ENCODE results near the gene EVA1C.
"Not testable (repeated sequence)": the region's sequence is repeated elsewhere in the genome, so short reads cannot be mapped to it uniquely, and the experiment has no call there.

EVA1C gene

GRCh38 chr21:32426066-32426465, 13.6 kb downstream of the EVA1C start:
- DNase-seq = no peak

- no peak for DNase-seq
Observed at GRCh38 chr21:32426592-32427051, 14.1 kb downstream of the EVA1C start.

GRCh38 chr21:32427958-32428623, 15.6 kb downstream of the EVA1C start:
- no peak for DNase-seq

DNA sequence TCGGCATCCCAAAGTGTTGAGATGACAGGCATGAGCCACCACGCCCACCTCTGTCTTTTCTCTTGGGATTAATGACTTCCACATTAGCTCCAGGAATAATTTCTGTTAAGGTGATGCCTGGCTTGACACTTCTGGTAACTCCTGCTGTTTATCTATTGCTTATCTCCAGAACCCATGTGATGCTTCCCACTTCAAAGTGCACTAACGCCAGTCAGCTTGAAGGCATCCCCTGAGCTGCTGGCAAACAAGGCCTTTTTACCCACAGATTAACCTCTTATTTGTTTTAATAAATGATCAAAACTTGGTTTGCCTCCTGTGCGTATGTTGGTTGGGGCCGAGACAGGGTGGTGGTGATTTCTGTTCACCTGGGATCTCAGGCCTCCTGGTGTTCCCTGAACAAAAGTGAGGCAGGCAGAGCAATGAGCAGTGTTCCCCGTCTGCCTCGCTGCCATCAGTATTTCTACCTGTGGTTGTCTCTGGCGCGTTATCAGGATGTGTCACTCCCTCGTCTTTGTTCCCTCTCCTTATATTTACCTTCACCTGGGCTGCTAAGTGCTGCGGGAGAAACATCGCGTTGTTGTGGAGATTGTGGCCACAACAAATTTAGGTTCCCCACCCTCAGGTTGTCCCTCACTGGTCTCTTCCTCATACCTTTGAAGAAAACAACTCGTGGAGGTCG, 20.6 kb downstream of the EVA1C start:
- DNase-seq = not testable (repeated sequence)

DNA sequence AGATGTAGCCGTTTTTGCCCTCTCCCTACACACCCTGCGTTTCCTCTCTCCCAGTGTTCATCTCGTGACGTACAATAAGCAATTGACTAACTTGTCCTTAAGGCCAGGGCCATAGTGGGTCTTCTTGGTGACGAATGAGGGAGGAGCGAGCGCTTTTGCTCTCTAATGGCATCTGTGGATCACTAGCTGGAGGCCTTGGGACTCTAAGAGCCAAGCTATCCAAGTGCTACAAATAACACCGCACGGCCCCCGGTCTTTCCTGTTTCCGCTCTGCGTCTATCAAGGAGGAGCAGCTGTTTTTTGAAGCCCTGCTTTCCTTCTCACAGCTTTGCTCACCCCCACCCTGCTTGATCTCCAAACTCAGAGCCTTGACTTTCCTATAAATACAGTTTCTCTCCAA, 25.2 kb downstream of the EVA1C start:
- no peak for DNase-seq

DNA sequence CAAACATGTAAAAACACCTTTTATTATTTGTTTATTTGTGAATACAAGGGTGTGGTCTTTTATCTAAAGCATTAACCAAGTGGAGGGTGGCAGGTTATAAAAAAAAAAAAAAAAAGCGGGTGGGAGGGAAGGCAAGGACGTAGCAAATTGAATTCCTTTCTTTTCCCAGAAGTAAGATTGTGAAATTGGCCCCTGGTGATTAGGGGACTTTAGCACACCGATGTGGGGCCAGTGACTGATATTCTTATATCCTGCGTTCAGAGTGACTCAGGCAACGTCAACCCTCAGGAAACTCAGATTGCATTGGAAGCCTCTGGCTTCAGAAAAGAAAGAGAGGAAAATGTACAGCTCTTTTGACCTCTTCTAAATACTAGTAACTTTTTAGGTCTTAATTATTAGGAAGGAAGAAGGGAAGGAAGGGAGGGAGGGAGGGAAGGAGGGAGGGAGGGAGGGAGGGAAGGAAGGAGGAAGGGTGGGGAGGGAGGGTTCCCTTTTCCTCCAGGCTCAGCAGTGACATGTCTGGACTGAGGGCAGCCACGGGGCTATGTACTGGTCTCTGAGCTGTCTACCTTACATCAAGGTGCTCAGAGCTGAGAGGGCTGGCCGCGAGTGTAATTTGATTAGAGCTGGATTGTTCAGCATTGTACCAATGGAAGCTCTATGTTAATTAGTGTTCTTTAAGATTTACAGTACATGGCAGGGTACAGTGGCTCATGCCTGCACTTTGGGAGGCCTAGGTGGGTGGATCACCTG, 30.2 kb downstream of the EVA1C start:
- DNase-seq = no peak

DNA sequence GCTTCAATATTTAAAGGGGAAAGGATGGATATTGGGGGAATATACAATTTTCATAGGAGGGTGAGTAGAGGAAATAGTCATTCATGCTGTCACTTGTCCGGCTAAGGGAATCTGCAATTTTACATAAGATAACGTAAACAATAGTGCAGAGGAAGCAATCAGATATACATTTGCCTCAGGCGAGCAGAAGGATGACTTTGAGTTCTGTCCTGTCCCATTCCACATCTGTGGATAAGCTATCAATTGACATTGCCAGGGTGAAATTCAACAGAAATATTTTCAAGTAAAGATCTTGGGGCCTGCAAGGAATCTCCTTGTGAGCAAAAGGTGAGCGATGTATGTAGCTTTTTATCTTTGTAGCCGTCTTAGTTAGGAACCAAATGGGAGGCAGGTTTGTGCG, 32.6 kb downstream of the EVA1C start:
- DNase-seq = no peak

GRCh38 chr21:32446440-32446839, 33.9 kb downstream of the EVA1C start:
- DNase-seq = not testable (repeated sequence)

DNA sequence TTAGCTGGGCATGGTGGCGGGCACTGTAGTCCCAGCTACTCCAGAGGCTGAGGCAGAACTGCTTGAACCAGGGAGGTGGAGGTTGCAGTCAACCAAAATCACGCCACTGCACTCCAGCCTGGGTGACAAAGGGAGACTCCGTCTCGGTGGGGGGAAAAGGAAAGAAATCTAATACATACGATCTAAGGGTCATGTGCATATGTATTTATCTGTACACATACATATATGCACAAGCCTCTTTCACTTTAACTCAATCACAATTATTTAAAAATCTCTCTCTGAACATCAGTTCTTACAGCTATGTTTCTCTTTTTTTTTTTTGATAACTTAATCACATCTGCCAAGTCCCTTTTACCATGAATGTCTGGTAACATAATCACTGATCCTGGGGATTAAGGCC, 34.7 kb downstream of the EVA1C start:
- DNase-seq = no peak

DNA sequence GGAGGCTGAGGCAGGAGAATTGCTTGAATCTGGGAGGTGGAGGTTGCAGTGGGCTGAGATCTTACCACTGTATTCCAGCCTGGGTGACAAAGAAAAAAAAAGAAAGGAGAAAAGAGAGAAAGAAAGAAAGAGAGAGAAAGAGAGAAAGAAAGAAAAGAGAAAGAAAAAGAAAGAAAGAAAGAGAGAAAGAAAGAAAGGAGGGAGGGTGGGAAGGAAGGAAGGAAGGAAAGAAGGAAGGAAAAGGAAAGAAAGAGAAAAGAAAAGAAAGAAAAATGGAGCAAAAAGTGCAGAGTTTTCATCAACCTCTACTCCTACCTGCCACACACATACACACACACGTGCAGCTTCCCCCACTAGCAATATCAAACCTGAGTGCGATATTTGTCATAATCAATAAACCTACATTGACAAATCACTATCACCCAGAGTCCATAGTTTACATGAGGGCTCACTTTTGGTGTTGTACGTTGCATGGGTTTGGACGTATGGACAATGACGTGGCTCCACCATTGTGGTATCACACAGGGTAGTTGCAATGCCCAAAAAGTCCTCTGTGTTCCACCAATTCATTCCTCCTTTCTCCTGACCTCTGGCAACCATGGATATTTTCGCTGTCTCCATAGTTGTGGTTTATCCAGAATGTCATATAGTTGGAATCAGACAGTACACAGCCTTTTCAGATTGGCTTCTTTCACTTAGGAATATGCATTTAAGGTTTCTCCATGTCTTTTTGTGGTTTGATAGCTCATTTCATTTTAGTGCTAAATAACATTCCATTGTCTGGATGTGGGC, 36.5 kb downstream of the EVA1C start:
- no peak for DNase-seq

GRCh38 chr21:32450881-32451701, 38.6 kb downstream of the EVA1C start:
- DNase-seq = not testable (repeated sequence)

DNA sequence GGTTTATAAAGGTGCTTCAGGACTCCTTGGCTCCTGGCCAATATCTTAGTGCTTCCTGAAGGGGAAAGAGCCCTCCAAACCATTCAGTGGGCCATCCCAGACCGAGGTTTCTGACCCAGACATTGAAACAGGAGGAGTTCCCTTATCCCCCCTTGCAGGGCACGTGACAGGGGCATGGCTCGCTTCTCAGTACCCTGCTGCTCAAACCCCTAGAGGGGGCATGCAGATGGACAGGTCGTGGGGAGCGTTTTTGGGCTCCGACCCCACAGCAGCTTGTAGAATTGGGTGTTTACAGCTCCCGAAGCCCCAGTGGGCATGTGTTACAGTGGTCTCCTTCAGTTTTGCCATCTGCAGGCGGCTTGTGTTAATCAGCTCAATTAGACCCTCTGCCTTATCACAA, 39.7 kb downstream of the EVA1C start:
- DNase-seq = not testable (repeated sequence)

- DNase-seq = no peak
Observed at GRCh38 chr21:32452641-32453040, 40.1 kb downstream of the EVA1C start.

- no peak for DNase-seq
Observed at GRCh38 chr21:32455548-32455947, 43.0 kb downstream of the EVA1C start.

- no peak for DNase-seq
Observed at GRCh38 chr21:32456497-32456918, 44.0 kb downstream of the EVA1C start.

GRCh38 chr21:32457360-32457840, 44.9 kb downstream of the EVA1C start:
- DNase-seq = no peak

DNA sequence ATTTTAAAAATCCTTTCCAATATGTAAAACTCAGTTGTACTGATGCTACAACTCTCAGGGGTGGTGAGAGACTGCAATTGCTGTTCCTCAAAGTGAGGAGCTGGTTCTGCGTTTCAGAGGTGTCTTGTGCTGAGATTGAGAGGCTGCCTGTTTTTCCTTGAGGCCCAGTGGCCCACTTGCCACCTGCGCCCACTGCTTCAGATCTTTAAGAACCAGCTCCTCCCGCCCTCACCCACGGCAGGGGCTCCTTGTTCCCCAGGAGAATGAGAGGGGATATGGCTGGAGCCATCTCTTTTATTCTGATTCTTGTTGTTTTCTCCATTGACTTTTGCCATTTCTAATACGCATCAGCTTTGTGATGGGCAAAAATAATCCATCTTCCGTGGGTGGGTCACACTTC, 45.5 kb downstream of the EVA1C start:
- DNase-seq = no peak

DNA sequence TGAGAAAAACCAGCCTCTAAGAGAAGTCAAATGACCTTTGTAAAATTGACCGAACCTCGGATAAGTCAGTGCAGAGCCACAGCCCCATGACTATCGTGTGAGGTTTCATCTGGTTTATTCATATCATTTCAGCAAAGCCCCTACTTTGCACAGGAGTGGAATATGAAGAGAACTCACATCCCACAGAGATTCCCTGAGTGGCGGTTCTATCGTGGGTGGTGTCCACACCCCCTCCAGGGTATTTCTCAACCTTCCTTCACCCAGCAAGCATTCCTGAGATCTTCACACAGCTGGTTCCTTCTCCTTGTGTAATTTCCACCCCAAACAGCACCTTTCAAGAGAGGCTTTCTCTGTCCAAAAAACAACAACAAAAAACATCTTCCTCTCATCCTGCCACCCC, 47.5 kb downstream of the EVA1C start:
- no peak for DNase-seq

DNA sequence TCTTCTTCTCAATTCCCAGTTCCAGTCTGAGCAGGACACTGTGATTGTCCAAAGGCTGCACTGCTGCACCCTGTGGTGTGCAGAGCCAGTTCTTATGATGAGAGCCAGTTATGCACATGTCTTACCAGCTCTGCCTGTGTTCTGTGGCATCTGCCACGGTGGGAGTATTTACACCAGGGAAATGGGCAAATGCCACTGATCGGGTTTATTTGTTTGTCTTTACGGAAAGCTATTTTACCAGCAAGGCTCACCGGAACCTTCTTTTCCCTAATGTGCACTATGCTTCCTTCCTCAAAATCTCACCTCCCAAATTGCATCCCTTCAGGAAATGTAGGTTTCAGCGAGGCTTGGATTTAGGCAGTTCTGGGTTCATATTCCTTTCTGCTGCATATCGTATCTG, 49.0 kb downstream of the EVA1C start:
- DNase-seq = no peak

GRCh38 chr21:32462564-32462963, 50.1 kb downstream of the EVA1C start:
- not testable (repeated sequence) for DNase-seq

DNA sequence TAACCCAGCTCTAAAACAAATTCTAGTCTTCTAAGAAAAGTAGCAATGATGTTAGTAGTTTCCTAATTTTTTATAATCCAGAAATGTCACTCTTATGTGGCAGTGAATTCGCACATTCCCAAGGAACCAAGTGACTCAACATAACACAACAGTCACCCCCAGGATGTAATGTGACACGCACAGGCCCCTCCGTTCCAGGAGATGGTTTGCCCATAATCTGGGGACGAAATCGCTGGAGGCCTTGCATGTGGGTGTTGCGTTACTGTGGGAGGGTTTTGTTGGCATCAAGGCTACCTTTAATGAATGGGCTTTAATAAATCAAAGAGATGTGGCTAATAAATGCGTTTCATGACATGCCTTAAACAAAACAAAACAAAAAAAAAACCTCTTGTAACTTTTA, 50.9 kb downstream of the EVA1C start:
- DNase-seq = no peak

DNA sequence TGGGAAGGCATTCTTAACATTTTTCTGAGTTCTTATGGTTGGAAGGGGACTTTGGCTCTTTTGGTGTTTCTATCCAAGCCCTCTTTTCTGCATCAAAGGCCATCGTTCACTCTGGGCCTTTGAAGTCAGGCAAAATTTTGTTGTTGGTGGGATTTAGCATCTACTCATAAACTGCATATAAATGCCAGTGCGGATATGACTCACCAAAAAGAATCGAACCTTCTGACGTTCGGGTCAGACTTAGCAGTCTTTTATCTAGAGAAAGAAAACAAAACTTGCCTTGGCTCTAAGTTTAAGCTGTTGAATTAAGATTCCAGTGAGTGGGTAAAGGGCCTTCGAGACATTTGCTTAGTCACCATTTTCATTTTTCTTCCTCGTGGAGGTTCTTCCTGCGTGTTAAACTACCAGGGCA, 51.4 kb downstream of the EVA1C start:
- DNase-seq = no peak

Data from stimulated activated naive CD4-positive, alpha-beta T cell (primary cell).